ENCODE measurements around the gene ZNF141.
A peak's percentile ranks its signal among the peaks of the same experiment; 100 is the strongest.
"Not testable (repeated sequence)": the region's sequence is repeated elsewhere in the genome, so short reads cannot be mapped to it uniquely, and the experiment has no call there.

Gene ZNF141

GRCh38 chr4:337143-337931 lies at the start of gene ZNF141:
Gene ZNF141 (plus strand): TSS chr4:337814. CDS start chr4:337984, 170 bp downstream.
- DNase-seq (ENCODE audit: low spot score) (peak; percentile 90), FAIRE-seq (peak; percentile 81)

- DNase-seq (ENCODE audit: low spot score) (no peak), FAIRE-seq (no peak)
Observed at GRCh38 chr4:288891-289290, 48.7 kb upstream of the ZNF141 start.

- DNase-seq (ENCODE audit: low spot score), result no peak
- no peak for FAIRE-seq
Observed at GRCh38 chr4:294732-295131, 42.9 kb upstream of the ZNF141 start.

GRCh38 chr4:302381-302780 lies 35.2 kb upstream of the ZNF141 start:
- FAIRE-seq (no peak), DNase-seq (ENCODE audit: low spot score) (no peak)

DNA sequence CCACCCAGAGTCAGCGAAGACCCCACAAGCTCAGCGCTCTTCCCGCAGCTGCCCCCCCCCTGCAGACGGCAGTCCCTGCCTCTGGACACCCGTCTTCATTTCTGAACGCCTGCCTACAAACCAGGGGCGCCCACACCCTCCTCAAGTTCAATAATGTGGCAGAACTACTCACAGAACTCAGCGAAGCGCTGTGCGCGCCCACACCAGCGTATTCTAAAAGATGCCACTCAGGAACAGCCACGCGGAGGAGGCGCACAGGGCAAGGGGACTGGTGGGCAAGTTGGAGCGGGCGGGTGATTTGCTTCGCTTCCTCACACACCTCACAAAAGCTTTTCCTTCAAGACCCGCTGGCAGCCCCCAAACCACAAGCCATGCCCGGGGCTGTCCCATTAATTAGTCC lies 33.1 kb upstream of the ZNF141 start:
- not testable (repeated sequence) for FAIRE-seq

DNA sequence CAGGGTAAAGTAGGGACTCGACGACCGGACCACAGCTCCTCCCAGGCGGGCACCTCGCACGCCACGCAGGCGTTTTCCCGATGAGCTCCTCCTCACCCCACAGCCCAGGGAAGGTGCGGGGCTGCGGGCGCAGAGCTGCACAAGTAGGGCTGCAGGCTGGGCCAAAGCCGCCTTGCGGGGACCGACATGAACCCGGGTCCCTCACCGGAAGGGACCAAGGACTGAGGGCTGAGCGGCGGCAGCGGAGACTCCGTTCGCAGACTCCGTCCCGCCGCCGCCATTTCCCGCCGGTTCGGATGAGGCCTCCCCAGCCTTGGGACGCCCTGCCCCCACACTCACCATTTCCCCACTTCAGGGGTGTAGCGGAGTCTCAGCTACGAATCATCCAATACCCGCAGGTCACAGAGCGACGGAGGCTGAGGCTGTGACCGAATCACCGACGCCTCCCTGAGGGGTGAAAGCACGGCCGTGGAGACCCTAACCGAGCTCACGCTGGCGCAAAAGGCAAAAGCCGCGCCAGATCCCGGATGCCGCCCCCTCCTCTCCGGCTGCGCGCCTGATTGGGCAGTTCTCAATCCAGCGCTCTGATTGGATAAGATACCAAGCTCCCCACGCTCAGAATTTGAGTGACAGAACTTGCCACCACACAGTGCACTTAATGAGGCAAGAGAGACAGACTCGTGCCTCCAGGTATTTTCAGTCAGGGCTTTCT lies 32.5 kb upstream of the ZNF141 start, which contains the start of gene ZNF732:
TSS of gene ZNF732 (minus strand) at position 506 of the 712 bp plus-strand sequence. CDS start at position 342, 164 bp downstream.
- DNase-seq (ENCODE audit: low spot score) (no peak), FAIRE-seq (no peak)

More for the DNA sequence above, 33.1 kb upstream of the ZNF141 start:
- DNase-seq (ENCODE audit: low spot score), result not testable (repeated sequence)

DNA sequence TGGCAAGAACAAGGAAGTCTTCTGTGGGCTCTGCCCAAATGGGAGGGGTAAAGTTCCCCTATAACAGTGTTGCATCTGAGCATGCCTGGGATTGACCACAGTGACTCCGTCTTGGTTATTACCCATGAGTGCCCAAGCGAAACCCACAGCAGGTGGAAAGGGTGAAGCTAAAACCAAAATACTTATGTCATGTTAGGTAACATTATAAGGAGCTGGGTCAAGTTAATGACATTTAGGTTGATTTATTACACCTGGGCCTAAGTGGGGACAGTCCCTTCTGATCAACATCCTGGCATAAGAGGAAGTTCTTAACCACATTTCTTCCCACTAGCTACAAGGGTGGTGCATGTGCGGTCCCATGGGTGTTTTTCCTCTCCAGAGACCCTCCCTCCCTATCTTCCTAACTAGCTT lies 31.1 kb upstream of the ZNF141 start:
- DNase-seq (ENCODE audit: low spot score), result no peak
- FAIRE-seq, result no peak

- no peak for FAIRE-seq
- DNase-seq (ENCODE audit: low spot score), result no peak
Observed at GRCh38 chr4:309807-310206, 27.8 kb upstream of the ZNF141 start.

- no peak for DNase-seq (ENCODE audit: low spot score)
- FAIRE-seq, result no peak
Observed at GRCh38 chr4:314296-314903, 23.2 kb upstream of the ZNF141 start.

DNA sequence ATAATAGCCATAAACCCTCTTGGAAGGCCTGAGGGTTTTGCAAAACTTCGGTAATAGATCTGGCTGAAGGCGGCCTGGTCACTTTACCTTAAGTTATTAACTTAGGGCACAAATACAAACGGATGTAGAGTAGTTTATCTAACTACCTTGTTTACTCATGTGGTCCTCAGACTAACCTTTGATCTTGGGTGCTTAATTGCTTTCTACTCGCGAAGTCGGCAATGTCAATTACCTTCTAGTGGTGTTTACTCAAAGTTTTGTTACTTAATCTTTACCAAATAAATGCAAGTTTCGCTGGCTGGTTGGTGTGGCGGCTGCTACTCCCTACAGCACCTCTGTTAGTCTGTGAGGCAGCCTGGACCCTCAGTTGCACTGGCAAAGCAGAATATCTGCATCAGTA lies 8.9 kb upstream of the ZNF141 start:
- FAIRE-seq, result no peak
- DNase-seq (ENCODE audit: low spot score), result no peak

DNA sequence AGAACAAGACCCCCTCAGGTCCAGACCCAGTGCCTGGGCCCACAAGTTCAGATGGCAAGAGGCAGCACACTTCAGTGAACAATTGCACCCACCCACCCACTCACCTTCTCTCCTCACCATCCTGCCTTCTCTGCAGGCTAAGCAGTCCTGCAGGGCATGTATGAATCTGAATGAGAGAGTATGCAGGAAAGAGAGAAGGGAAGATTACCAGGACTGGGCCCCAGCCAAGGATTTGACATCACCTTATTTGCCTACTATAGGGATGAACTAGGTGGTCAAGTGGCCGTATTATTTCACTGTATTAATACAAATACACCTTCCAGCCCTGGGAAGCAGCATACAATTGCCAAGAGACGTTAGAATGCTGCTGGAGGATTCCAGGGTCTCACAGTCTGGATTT lies 2.1 kb upstream of the ZNF141 start:
- no peak for FAIRE-seq
- DNase-seq (ENCODE audit: low spot score), result no peak

GRCh38 chr4:336099-336892 lies 1.3 kb upstream of the ZNF141 start:
- DNase-seq (ENCODE audit: low spot score) (no peak), FAIRE-seq (no peak)

DNA sequence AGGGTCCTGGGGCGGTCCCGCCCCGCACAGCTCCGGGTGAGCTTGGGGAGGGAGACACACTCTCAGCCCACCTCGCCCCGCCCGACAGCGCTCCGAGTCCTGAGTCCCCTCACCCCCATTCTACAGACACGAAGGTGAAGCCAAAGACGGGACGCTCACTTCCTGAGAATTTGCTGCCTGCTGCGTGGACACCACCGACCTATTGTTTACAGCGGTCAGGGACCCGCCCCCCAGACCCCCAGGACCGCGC lies 796 bp upstream of the ZNF141 start:
- DNase-seq (ENCODE audit: low spot score) (no peak), FAIRE-seq (no peak)

- DNase-seq (ENCODE audit: low spot score), result peak; percentile 5
- no peak for FAIRE-seq
Observed at GRCh38 chr4:337932-338758, 531 bp downstream of the ZNF141 start.

DNA sequence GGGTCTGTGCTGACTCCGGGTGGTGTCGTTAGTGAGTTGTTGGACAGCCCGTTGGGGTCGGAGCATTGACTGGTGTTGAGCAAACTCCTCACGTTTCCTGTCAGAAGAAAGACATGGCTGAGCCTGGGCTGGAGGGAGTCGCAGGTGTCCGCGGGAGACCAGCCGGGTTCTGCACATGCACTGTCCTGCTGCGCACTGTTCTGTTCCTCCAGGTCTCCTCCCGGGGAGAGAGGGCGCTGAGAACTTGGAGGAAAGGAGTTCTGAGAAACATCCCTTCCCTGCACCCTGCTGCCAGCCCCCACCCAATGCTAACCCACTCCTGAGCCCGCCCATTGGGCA lies 1.1 kb downstream of the ZNF141 start:
- DNase-seq (ENCODE audit: low spot score) (no peak), FAIRE-seq (no peak)

GRCh38 chr4:340011-340410 lies 2.4 kb downstream of the ZNF141 start:
- FAIRE-seq (no peak), DNase-seq (ENCODE audit: low spot score) (no peak)

GRCh38 chr4:373062-373839 lies 35.6 kb downstream of the ZNF141 start:
- FAIRE-seq (no peak), DNase-seq (ENCODE audit: low spot score) (no peak)

DNA sequence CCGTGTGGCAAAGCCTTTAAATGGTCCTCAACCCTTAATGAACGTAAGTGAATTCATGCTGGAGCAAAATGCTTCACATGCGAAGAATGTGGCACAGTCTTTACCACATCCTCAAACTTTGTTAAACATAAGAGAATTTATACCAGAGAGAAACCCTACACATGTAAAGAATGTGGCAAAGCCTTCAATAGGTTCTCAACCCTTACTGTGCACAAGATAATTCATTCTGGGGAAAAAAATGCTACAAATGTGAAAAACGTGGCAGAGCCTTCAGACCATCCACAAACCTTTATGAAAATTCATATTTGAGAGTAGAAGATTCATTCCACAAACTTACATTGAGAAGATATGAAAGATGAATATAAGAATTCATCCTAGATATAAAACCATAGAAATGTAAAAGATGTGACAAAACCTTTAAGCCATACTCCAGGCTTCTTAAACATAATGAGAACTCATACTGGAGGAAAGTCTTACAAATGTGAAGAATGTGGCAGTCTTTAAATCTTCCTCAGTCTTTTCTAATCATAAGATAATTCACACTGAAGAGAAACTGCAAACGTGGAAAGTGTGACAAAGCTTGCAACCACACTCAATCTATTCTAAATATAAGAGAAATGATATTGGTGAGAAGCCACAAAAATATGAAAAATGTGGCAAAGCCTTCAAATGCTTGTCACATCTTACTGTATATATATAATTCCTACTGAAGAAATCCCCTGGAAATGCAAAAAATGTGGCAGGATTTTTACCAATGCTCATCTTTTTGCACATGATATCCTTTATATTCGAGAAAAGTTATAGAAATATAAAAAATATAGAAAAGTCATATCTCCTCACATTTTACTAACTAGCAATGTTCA lies 36.9 kb downstream of the ZNF141 start:
- DNase-seq (ENCODE audit: low spot score), result no peak
- no peak for FAIRE-seq

DNA sequence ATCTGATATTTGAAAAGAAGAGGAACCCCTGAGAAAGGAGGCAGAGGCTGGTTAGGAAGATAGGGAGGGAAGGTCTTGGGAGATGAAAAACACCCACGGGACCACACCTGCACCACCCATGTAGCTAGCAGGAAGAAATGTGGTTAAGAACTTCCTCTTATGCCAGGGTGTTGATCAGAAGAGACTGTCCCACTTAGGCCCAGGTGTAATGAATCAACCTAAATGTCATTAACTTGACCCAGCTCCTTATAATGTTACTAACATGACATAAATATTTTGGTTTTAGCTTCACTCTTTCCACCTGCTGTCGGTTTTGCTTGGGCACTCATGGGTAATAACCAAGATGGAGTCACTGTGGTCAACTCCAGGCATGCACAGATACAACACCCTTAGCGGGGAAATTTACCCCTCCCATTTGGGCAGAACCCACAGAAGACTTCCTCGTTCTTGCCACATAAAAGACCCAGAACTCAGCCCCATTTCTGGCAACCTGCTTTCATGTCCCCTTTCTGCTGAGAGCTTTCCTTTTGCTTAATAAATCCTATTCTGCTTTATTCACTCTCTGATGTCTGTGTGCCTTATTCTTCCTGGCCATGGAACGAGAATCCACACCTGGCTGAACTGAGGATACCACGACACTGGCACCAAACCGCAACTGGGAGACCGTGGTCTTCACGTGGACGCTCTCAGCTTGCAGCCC lies 46.8 kb downstream of the ZNF141 start:
- FAIRE-seq, result no peak
- DNase-seq (ENCODE audit: low spot score), result no peak

Data from urothelium cell line (cell line).